ENCODE results near the gene TTLL7.

DNA sequence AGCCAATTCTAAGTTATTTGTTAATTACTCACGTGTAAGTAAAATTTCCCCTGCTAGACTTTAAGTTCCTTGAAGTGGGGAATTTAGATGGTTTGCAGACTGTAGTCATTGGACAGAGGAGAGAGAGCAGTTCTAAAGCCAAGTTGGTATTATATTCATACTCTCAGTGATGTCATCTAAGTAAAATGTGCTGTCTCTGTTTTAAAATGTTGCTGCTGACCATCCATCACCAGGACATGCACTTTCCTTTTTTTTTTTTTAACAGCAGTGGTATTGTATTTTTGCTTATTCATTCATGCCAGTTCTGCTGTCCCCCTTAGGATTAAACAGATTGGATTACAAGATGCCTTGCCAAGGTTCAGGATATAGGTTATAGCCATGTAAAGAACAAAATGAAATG lies 2.3 kb downstream of the TTLL7 start:
- TF ChIP-seq, protein P1, sequence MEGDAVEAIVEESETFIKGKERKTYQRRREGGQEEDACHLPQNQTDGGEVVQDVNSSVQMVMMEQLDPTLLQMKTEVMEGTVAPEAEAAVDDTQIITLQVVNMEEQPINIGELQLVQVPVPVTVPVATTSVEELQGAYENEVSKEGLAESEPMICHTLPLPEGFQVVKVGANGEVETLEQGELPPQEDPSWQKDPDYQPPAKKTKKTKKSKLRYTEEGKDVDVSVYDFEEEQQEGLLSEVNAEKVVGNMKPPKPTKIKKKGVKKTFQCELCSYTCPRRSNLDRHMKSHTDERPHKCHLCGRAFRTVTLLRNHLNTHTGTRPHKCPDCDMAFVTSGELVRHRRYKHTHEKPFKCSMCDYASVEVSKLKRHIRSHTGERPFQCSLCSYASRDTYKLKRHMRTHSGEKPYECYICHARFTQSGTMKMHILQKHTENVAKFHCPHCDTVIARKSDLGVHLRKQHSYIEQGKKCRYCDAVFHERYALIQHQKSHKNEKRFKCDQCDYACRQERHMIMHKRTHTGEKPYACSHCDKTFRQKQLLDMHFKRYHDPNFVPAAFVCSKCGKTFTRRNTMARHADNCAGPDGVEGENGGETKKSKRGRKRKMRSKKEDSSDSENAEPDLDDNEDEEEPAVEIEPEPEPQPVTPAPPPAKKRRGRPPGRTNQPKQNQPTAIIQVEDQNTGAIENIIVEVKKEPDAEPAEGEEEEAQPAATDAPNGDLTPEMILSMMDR (IDR thresholded peaks at IDR 0.05; ENCODE audit: low read depth, low read length), result no peak
- TF ChIP-seq EZH2phosphoT487 (IDR thresholded peaks at IDR 0.05; ENCODE audit: low read depth), result no peak
